ENCODE results near the gene CNBP. TPM values are rescaled to one million over a fixed set of nuclear protein-coding genes. Genes with fewer than 3 reads are reported as not detected.

The CNBP gene
- total RNA-seq, 4 donors from 2014 or later, result 438 to 508 (median 456) TPM

DNA sequence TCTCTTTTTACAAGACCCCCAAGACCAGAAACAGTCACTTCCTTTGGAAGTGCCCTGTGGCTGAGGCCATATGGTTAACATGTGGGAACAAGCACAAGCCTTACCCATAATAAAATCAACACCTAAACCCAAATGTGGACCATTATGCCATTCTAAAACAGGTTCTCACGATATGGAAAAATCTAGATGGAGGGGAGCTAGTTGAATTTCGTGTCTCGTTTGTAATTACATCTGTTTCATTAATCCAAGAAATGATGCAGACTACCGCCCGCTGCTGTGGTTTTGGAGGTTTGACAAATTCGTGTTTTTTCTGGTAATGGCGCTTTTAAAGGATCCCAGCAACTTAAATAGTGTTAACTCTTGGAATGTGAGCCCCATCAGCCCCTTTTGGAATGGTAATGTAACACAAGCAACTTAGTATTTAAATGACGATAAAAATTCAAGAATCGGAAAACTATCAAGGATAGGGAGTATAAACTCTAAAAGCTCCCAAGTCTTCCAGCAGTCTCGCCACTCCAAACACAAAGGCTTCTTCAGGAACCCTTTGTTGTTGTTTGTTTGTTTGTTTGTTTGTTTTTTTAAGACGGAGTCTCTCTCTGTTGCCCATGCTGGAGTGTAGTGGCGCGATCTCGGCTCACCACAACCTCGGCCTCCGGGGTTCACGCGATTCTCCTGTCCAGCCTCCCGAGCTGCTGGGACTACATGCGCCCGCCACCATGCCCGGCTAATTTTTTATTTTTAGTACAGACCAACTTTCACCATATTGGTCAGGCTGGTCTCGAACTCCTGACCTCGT lies 1.1 kb downstream of the CNBP start:
- TF ChIP-seq CTCF (IDR thresholded peaks at IDR 0.05; ENCODE audit: low read depth), result no peak

- TF ChIP-seq CTCF (IDR thresholded peaks at IDR 0.05; ENCODE audit: low read depth), result no peak
These were observed 1.9 kb downstream of the CNBP start for GRCh38 chr3:129181819-129182218.

GRCh38 chr3:129180461-129180860 lies 3.2 kb downstream of the CNBP start:
- TF ChIP-seq CTCF (IDR thresholded peaks at IDR 0.05; ENCODE audit: low read depth), result no peak

DNA sequence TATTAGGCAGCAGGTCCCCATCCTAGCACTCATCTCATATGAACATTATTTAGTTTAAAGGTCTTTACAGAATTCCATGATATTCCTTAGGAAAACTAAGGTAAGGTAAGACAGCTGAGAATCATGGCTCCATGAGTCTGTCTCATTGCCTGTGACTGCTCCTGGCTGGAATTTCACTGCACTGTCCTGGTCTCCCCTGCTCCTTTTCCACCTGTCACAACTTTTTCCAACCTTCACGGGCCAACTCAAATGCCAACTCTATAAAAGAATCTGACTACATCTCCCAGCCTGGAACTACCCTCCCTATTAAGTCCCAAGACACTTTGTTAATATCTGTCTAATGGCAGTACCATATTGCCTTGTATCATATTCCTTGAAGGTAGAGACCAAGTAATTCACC lies 7.6 kb downstream of the CNBP start:
- no peak for TF ChIP-seq CTCF (IDR thresholded peaks at IDR 0.05; ENCODE audit: low read depth)

DNA sequence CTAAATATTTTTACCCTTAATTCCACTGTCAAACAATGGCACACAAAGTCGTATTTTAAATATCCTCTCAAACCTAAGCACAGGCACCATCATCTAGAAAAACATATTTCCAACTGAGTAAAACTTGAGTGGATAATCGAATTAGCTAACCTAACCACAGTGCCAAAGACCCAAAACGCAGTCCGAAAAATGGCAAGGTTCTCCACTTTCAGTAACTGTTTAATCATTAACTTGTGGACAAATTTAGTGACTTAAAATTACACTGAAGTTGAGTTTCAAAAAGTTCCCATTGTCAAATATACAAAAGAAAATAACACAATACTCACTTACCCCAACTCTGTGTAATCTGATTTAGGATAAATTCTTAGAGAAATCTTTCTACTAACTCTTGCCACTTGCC lies 10.0 kb downstream of the CNBP start:
- no peak for TF ChIP-seq CTCF (IDR thresholded peaks at IDR 0.05; ENCODE audit: low read depth)

DNA sequence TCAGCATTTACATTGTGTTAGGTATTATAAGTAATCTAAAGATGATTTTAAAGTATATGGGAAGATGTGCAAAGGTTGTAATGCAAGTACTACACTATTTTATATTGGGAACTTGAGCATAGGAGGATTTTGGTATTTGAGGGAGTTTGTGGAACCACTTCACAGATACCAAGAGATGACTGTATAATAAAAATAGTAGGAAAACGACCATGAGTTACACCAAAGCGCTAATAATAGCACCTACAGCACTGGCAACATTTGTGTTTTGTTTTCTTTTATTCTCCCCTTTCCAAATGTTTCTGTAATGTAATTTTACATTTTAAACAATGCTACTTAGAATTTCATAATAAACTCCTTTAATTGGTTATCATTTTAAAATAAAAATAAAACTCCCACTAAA lies 10.5 kb downstream of the CNBP start:
- TF ChIP-seq CTCF (IDR thresholded peaks at IDR 0.05; ENCODE audit: low read depth), result no peak

DNA sequence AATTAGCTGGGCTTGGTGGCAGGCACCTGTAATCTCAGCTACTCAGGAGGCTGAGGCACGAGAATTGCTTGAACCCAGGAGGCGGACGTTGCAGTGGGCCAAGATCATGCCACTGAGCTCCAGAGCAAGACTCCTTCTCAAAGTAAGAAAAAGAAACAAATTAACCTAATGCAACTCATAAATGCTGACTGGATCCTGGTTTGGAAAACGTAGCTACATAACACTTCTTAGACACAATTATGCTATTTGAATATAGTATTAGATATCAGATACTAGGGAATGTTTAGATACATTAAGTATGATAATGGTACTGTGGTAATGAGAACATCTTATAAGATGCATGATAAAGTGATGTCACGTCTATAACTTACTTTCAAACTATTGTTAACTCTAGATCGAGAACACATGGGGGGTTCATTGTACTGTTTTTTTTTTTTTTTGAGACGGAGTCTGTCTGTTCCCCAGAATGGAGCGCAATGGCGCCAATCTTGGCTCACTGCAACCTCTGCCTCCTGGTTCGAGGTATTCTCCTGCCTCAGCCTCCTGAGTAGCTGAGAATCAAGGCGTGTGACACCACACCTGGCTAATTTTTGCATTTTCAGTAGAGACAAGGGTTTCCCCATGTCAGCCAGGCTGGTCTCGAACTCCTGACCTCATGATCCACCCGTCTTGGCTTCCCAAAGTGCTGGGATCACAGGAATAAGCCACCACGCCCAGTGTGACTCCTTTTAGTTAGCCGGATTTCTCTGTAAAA lies 16.9 kb downstream of the CNBP start:
- TF ChIP-seq CTCF (IDR thresholded peaks at IDR 0.05; ENCODE audit: low read depth), result no peak

All from subcutaneous adipose tissue (tissue), 4 donors.